AG09309 (cell line): Measurements from ENCODE around the gene ARMH1.

Source experiments
- DNase-seq: peaks from one replicate; pipeline ENCODE4 v3.0.0-alpha.2; 2010; ENCODE audit warnings: low read depth
- H3K4me3 ChIP-seq: 2 replicates; pipeline ENCODE4 v1.5.1; 2011; ENCODE audit warnings: mild to moderate bottlenecking, low read depth, low read length, moderate library complexity; ENCODE audit not compliant: control insufficient read depth
- CTCF ChIP-seq: IDR thresholded peaks from 2 replicates; pipeline ENCODE4 v1.5.1; 2011; ENCODE audit warnings: mild to moderate bottlenecking, low read depth, low read length, inconsistent platforms; ENCODE audit not compliant: insufficient read depth, control insufficient read depth; ENCODE audit errors: missing control alignments

ARMH1 gene

GRCh38 chr1:44644806-44645205, 29.7 kb upstream of the ARMH1 start:
- no peak overlapping the region for H3K4me3 ChIP-seq
- no peak for TF ChIP-seq CTCF
- no peak for DNase-seq

GRCh38 chr1:44645476-44646244, 28.9 kb upstream of the ARMH1 start:
- no peak for TF ChIP-seq CTCF
- DNase-seq: no peak
- no peak overlapping the region for H3K4me3 ChIP-seq

- H3K4me3 ChIP-seq: no peak overlapping the region
- DNase-seq: no peak
- no peak for TF ChIP-seq CTCF
Observed at GRCh38 chr1:44646261-44647110, 28.0 kb upstream of the ARMH1 start.

- DNase-seq: no peak
- TF ChIP-seq CTCF: no peak
- H3K4me3 ChIP-seq: no peak overlapping the region
Observed at GRCh38 chr1:44647896-44648295, 26.6 kb upstream of the ARMH1 start.

- no peak for DNase-seq
- H3K4me3 ChIP-seq: no peak overlapping the region
- no peak for TF ChIP-seq CTCF
Observed at GRCh38 chr1:44648529-44649250, 25.8 kb upstream of the ARMH1 start.

- TF ChIP-seq CTCF: no peak
- no peak for DNase-seq
- no peak overlapping the region for H3K4me3 ChIP-seq
Observed at GRCh38 chr1:44649788-44650158, 24.7 kb upstream of the ARMH1 start.
